ENCODE results near the gene CTXN1. TPM values are rescaled to one million over a fixed set of nuclear protein-coding genes. Genes with fewer than 3 reads are reported as not detected.

Gene CTXN1
- total RNA-seq, 4 donors from 2014 or later = 2.9 to 29.7 (median 4.8) TPM

DNA sequence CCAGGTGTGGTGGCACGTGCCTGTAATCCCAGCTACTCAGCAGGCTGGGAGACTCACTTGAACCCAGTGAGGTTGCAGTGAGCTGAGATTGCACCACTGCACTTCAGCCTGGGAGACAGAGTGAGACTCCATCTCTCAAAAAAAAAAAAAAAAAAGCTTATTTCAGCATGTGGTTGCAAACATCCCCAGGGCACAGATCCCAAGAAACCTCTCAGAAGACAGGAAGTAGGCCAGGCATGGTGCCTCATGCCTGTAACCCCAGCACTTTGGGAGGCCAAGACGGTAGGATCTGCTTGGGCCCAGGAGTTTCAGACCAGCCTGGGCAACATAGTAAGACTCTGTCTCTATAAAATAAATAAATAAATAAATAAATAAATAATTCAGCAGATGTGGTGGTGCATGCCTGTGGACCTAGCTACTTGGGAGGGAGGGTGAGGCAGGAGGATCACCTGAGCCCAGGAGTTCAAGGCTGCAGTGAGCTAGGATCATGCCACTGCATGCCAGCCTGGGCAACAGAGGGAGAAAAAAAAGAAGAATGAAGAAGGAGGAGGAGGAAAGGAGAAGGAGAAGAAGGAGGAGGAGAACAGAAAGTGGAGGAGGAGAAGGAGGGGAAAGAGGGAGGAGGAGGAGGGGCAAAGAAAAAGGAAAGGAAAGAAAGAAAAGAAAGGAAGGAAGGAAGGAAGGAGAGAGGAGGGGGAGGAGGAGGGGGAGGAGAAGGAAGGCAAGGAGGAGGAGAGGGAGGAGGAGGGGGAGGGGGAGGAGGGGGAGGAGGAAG is 42.0 kb downstream of the CTXN1 start:
- Histone ChIP-seq H3K4me1 (peaks cover 0 to 10% (median 9%) of the 10 kb centered on the region in 4 donors), H3K36me3 (no peaks in the 10 kb centered on the region), H3K27me3 (peaks cover 35% of the 10 kb centered on the region), H3K9me3 (no peaks in the 10 kb centered on the region), H3K27ac (no peak overlapping the region), H3K4me3 (no peak overlapping the region)
- 81% methylated on average over 2 of the region's 2 CpGs; no CpG with 5 or more reads in 1 of the 2 donors for WGBS, 2 donors (ENCODE audit: low coverage in 1 of 2)
- no peak for DNase-seq
- in situ Hi-C loops (cut with MboI; ENCODE audit: low pct_ligation_motif_present in 1 of 4, low pct_unique_long_range_greater_than_20kb in 1 of 4, low sequenced_read_pairs in 3 of 4) = no loop called here
- intact Hi-C loops (cut with DNase I; ENCODE audit: low total_unique reads) = no loop called here
- TF ChIP-seq EP300 (IDR thresholded peaks at IDR 0.05; ENCODE audit: low read depth) (no peak), POLR2A (IDR thresholded peaks at IDR 0.05) (no peak), POLR2AphosphoS5 (IDR thresholded peaks at IDR 0.05) (no peak)
- TF ChIP-seq, protein P1, sequence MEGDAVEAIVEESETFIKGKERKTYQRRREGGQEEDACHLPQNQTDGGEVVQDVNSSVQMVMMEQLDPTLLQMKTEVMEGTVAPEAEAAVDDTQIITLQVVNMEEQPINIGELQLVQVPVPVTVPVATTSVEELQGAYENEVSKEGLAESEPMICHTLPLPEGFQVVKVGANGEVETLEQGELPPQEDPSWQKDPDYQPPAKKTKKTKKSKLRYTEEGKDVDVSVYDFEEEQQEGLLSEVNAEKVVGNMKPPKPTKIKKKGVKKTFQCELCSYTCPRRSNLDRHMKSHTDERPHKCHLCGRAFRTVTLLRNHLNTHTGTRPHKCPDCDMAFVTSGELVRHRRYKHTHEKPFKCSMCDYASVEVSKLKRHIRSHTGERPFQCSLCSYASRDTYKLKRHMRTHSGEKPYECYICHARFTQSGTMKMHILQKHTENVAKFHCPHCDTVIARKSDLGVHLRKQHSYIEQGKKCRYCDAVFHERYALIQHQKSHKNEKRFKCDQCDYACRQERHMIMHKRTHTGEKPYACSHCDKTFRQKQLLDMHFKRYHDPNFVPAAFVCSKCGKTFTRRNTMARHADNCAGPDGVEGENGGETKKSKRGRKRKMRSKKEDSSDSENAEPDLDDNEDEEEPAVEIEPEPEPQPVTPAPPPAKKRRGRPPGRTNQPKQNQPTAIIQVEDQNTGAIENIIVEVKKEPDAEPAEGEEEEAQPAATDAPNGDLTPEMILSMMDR (IDR thresholded peaks at IDR 0.05) = no peak

DNA sequence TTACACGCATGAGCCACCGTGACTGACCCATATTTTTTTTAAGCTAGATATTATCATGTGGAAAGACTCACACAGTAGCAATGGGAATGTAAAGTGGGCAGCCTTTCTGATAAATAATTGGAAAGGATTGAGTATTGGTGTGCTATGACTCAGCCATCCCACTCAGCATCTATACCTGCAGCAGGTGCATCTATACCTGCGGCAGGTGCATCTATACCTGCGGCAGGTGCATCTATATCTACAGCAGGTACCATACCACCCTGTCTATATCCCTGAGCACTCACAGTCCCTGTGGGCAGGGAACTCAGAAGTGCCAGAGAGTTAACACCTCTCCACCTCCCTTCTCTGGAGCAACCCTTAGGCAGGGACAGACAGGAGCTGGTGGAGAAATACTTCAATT is 42.8 kb downstream of the CTXN1 start:
- no peak overlapping the region for H3K4me3 ChIP-seq
- H3K27me3 ChIP-seq = peaks cover 26% of the 10 kb centered on the region
- H3K36me3 ChIP-seq = no peaks in the 10 kb centered on the region
- in situ Hi-C loops (cut with MboI; ENCODE audit: low pct_ligation_motif_present in 1 of 4, low pct_unique_long_range_greater_than_20kb in 1 of 4, low sequenced_read_pairs in 3 of 4) = no loop called here
- DNase-seq = no peak
- intact Hi-C loops (cut with DNase I; ENCODE audit: low total_unique reads) = no loop called here
- TF ChIP-seq POLR2A (IDR thresholded peaks at IDR 0.05) = no peak
- TF ChIP-seq, protein P1 (IDR thresholded peaks at IDR 0.05) = no peak
- TF ChIP-seq POLR2AphosphoS5 (IDR thresholded peaks at IDR 0.05) = no peak
- no peak for TF ChIP-seq EP300 (IDR thresholded peaks at IDR 0.05; ENCODE audit: low read depth)
- 82% methylated on average over 4 of the region's 4 CpGs; no CpG with 5 or more reads in 1 of the 2 donors for WGBS, 2 donors (ENCODE audit: low coverage in 1 of 2)
- H3K4me1 ChIP-seq = peaks cover 0 to 4% (median 2%) of the 10 kb centered on the region in 4 donors
- H3K9me3 ChIP-seq = no peaks in the 10 kb centered on the region
- no peak overlapping the region for H3K27ac ChIP-seq

DNA sequence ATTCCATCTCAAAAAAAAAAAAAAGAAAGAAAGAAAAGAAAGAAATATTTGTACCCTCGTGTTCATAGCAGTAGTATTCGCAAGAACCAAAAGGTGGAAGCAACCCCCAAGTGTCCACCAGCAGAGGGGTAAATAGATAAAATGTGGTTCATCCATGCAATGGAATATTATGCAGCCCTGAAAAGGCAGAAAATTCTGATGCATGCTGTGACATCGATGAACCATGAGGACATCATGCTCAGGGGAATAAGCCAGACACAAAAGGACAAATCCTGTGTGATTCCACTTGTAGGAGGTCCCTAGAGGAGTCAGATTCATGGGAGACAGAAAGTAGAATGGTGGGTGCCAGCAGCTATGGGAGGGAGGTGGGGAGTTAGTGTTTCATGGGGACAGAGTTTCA is 44.0 kb downstream of the CTXN1 start:
- no peak for DNase-seq
- intact Hi-C loops (cut with DNase I; ENCODE audit: low total_unique reads) (no loop called here), in situ Hi-C loops (cut with MboI; ENCODE audit: low pct_ligation_motif_present in 1 of 4, low pct_unique_long_range_greater_than_20kb in 1 of 4, low sequenced_read_pairs in 3 of 4) (no loop called here)
- 89% methylated on average over 3 of the region's 3 CpGs for WGBS, 2 donors (ENCODE audit: low coverage in 1 of 2)
- H3K27me3 ChIP-seq = peaks cover 18% of the 10 kb centered on the region
- no peak overlapping the region for H3K4me3 ChIP-seq
- H3K27ac ChIP-seq = no peak overlapping the region
- no peak for TF ChIP-seq EP300 (IDR thresholded peaks at IDR 0.05; ENCODE audit: low read depth)
- TF ChIP-seq, protein P1 (IDR thresholded peaks at IDR 0.05) = no peak
- no peaks in the 10 kb centered on the region for H3K9me3 ChIP-seq
- no peaks in the 10 kb centered on the region for H3K4me1 ChIP-seq
- H3K36me3 ChIP-seq = no peaks in the 10 kb centered on the region

DNA sequence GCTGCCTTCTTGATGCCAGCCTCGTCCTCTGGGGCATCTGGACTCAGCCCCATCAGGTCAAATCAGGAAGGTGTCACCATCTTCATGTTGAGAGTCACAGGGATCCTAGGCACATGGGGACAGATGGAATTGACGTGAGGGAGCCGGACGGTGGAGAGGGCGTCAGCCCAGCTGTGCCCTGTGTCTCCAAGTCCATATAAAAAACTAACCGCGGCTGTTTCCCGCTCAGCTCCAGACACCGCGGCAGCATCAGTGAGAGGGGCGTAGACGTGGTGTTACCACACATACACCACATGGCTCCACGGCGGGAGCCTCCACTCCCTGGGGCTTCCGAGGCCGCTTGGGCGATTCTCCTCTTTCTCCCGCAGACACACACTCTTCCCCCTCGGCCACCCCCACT is 46.1 kb downstream of the CTXN1 start:
- H3K27me3 ChIP-seq = peaks cover 29% of the 10 kb centered on the region
- H3K9me3 ChIP-seq = no peaks in the 10 kb centered on the region
- no peak overlapping the region for H3K4me3 ChIP-seq
- no peak for DNase-seq
- TF ChIP-seq EP300 (IDR thresholded peaks at IDR 0.05; ENCODE audit: low read depth) = no peak
- TF ChIP-seq POLR2A (IDR thresholded peaks at IDR 0.05) = no peak
- TF ChIP-seq POLR2AphosphoS5 (IDR thresholded peaks at IDR 0.05) = no peak
- TF ChIP-seq, protein P1 (IDR thresholded peaks at IDR 0.05) = no peak
- in situ Hi-C loops (cut with MboI; ENCODE audit: low pct_ligation_motif_present in 1 of 4, low pct_unique_long_range_greater_than_20kb in 1 of 4, low sequenced_read_pairs in 3 of 4) (no loop called here), intact Hi-C loops (cut with DNase I; ENCODE audit: low total_unique reads) (no loop called here)
- H3K36me3 ChIP-seq = no peaks in the 10 kb centered on the region
- H3K4me1 ChIP-seq = peaks cover 0 to under 1% (median 0%) of the 10 kb centered on the region in 4 donors
- 83% methylated on average over 15 to 19 of the region's 19 CpGs for WGBS, 2 donors (ENCODE audit: low coverage in 1 of 2)
- H3K27ac ChIP-seq = no peak overlapping the region

Measured in transverse colon (tissue), 4 donors.